Measurements from ENCODE around the gene CSKMT. TPM values are rescaled to one million over a fixed set of nuclear protein-coding genes. Genes with fewer than 3 reads are reported as not detected.
A peak's percentile ranks its signal among the peaks of the same experiment; 100 is the strongest.

CSKMT gene
- total and polyA plus RNA-seq, 4 donors: 5.3 to 37.1 (median 15.4) TPM

- no peak overlapping the region for H3K4me3 ChIP-seq
- WGBS, 2 donors: 84 to 90% methylated on average over 3 of the region's 3 CpGs
- H3K36me3 ChIP-seq (ENCODE audit: control insufficient read depth in 4 of 4, insufficient read depth in 4 of 4, low read length in 4 of 4): peaks cover 26 to 64% (median 62%) of the 10 kb centered on the region in 4 donors
- TF ChIP-seq CTCF (IDR thresholded peaks at IDR 0.05; ENCODE audit: control extremely low read depth, extremely low read depth): no peak
- no peak overlapping the region for H3K9ac ChIP-seq (ENCODE audit: insufficient read depth in 1 of 2, low read length in 2 of 2)
- no peak for ATAC-seq (ENCODE audit: insufficient read depth, low FRiP score)
- no peaks in the 10 kb centered on the region for H3K9me3 ChIP-seq (ENCODE audit: control insufficient read depth in 4 of 4, insufficient read depth in 3 of 4, low read length in 3 of 4)
- DNase-seq: no peak
- no peaks in the 10 kb centered on the region for H3K27me3 ChIP-seq (ENCODE audit: control insufficient read depth in 3 of 3, insufficient read depth in 3 of 3, low read length in 2 of 3)
- peaks cover 0 to under 1% (median 0%) of the 10 kb centered on the region in 5 donors for H3K4me1 ChIP-seq (ENCODE audit: control insufficient read depth in 5 of 5, insufficient read depth in 5 of 5, low read length in 5 of 5)
- H3K27ac ChIP-seq (ENCODE audit: low read depth in 1 of 2, low read length in 1 of 2): no peak overlapping the region
Measured at GRCh38 chr11:62627713-62628112, 37.4 kb upstream of the CSKMT start.

GRCh38 chr11:62632492-62632891 lies 32.6 kb upstream of the CSKMT start:
- H3K9me3 ChIP-seq (ENCODE audit: control insufficient read depth in 4 of 4, insufficient read depth in 3 of 4, low read length in 3 of 4): no peaks in the 10 kb centered on the region
- H3K4me1 ChIP-seq (ENCODE audit: control insufficient read depth in 5 of 5, insufficient read depth in 5 of 5, low read length in 5 of 5): no peaks in the 10 kb centered on the region
- H3K9ac ChIP-seq (ENCODE audit: insufficient read depth in 1 of 2, low read length in 2 of 2): no peak overlapping the region
- no peak for DNase-seq
- no peaks in the 10 kb centered on the region for H3K27me3 ChIP-seq (ENCODE audit: control insufficient read depth in 3 of 3, insufficient read depth in 3 of 3, low read length in 2 of 3)
- TF ChIP-seq CTCF (IDR thresholded peaks at IDR 0.05; ENCODE audit: control extremely low read depth, extremely low read depth): no peak
- no peak for ATAC-seq (ENCODE audit: insufficient read depth, low FRiP score)
- H3K36me3 ChIP-seq (ENCODE audit: control insufficient read depth in 4 of 4, insufficient read depth in 4 of 4, low read length in 4 of 4): peaks cover 37 to 64% (median 62%) of the 10 kb centered on the region in 4 donors
- WGBS, 2 donors: 94 to 96% methylated on average over 6 of the region's 6 CpGs
- H3K27ac ChIP-seq (ENCODE audit: low read depth in 1 of 2, low read length in 1 of 2): no peak overlapping the region
- no peak overlapping the region for H3K4me3 ChIP-seq

GRCh38 chr11:62644220-62644619 lies 20.9 kb upstream of the CSKMT start:
- 78 to 85% methylated on average over 8 of the region's 8 CpGs for WGBS, 2 donors
- DNase-seq (no peak), ATAC-seq (ENCODE audit: insufficient read depth, low FRiP score) (no peak)
- Histone ChIP-seq H3K27me3 (ENCODE audit: control insufficient read depth in 3 of 3, insufficient read depth in 3 of 3, low read length in 2 of 3) (no peaks in the 10 kb centered on the region), H3K36me3 (ENCODE audit: control insufficient read depth in 4 of 4, insufficient read depth in 4 of 4, low read length in 4 of 4) (peaks cover 0 to 23% (median 17%) of the 10 kb centered on the region in 4 donors), H3K9ac (ENCODE audit: insufficient read depth in 1 of 2, low read length in 2 of 2) (no peak overlapping the region), H3K27ac (ENCODE audit: low read depth in 1 of 2, low read length in 1 of 2) (no peak overlapping the region), H3K4me3 (no peak overlapping the region), H3K9me3 (ENCODE audit: control insufficient read depth in 4 of 4, insufficient read depth in 3 of 4, low read length in 3 of 4) (no peaks in the 10 kb centered on the region), H3K4me1 (ENCODE audit: control insufficient read depth in 5 of 5, insufficient read depth in 5 of 5, low read length in 5 of 5) (peaks cover 0 to 14% (median 6%) of the 10 kb centered on the region in 5 donors)
- TF ChIP-seq CTCF (IDR thresholded peaks at IDR 0.05; ENCODE audit: control extremely low read depth, extremely low read depth): no peak

GRCh38 chr11:62645671-62645945 lies 19.5 kb upstream of the CSKMT start:
- H3K9me3 ChIP-seq (ENCODE audit: control insufficient read depth in 4 of 4, insufficient read depth in 3 of 4, low read length in 3 of 4): no peaks in the 10 kb centered on the region
- H3K9ac ChIP-seq (ENCODE audit: insufficient read depth in 1 of 2, low read length in 2 of 2): peak overlapping the region; percentile 80 to 89
- H3K27ac ChIP-seq (ENCODE audit: low read depth in 1 of 2, low read length in 1 of 2): peak overlapping the region; percentile 92
- peaks cover 0 to 24% (median 18%) of the 10 kb centered on the region in 4 donors for H3K36me3 ChIP-seq (ENCODE audit: control insufficient read depth in 4 of 4, insufficient read depth in 4 of 4, low read length in 4 of 4)
- DNase-seq (no peak), ATAC-seq (ENCODE audit: insufficient read depth, low FRiP score) (no peak)
- H3K27me3 ChIP-seq (ENCODE audit: control insufficient read depth in 3 of 3, insufficient read depth in 3 of 3, low read length in 2 of 3): no peaks in the 10 kb centered on the region
- H3K4me1 ChIP-seq (ENCODE audit: control insufficient read depth in 5 of 5, insufficient read depth in 5 of 5, low read length in 5 of 5): peaks cover 0 to 14% (median 6%) of the 10 kb centered on the region in 5 donors
- H3K4me3 ChIP-seq: peak overlapping the region; percentile 81
- WGBS, 2 donors: 14 to 19% methylated on average over 11 of the region's 11 CpGs
- no peak for TF ChIP-seq CTCF (IDR thresholded peaks at IDR 0.05; ENCODE audit: control extremely low read depth, extremely low read depth)
